ENCODE data around the gene KRAS.
"Not testable (repeated sequence)": the region's sequence is repeated elsewhere in the genome, so short reads cannot be mapped to it uniquely, and the experiment has no call there.

KRAS gene

GRCh38 chr12:25250744-25251730 lies at the start of gene KRAS:
Gene KRAS, minus strand, starts transcription at chr12:25250929.
- peak; percentile 93 to 96 for DNase-seq

GRCh38 chr12:25296381-25296780 lies 45.7 kb upstream of the KRAS start:
- DNase-seq: no peak

DNA sequence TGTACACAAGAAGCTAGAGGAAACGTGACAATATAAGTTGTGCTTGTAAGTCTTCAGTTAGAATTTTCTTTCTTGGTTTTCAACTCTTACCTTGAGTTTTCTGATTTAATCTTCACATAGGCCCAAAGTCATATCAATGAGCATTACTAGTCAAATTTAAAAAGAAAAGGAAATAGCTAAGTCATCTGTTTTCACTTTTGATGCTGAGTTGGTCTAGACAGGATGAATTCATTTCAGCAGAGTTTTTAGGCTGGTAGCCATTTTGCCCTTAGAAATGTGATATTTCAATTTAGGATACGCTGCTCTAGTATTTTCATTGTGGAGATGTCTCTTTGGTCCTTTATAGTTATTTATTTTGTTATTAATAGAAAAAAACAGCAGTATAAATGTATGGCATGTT lies 44.6 kb upstream of the KRAS start:
- no peak for DNase-seq

DNA sequence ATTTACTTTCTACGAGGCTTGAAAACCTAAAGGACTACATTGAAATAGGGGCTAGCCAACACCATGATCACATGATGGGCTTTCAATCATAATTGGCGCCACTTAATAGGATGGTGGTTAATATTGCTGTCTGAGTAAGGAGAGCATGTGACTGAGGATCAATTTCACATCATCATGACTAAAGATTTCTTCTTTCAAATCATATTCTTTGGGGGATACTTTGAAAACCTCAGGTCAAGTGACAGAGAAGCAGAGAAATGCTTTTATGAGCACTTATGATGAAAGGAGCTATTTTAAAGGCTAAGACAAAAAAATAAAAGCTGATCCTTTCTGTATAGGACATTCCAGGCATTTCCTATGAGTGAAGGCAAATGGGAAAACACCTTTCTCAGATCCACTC lies 42.9 kb upstream of the KRAS start:
- no peak for DNase-seq

DNA sequence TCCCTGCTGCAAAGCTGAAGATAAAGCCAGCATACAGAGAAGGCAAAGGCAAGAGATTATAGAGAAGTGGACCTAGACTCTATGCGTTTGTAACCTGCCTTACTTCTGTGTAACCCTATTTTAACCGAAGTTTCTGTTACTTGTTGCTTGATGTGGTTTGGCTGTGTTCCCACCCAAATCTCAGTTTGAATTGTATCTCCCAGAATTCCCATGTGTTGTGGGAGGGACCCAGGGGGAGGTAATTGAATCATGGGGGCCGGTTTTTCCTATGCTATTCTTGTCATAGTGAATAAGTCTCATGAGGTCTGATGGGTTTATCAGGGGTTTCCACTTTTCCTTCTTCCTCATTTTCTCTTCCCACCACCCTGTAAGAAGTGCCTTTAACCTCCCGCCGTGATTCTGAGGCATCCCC lies 42.1 kb upstream of the KRAS start:
- not testable (repeated sequence) for DNase-seq

GRCh38 chr12:25287610-25288009 lies 36.9 kb upstream of the KRAS start:
- no peak for DNase-seq

DNA sequence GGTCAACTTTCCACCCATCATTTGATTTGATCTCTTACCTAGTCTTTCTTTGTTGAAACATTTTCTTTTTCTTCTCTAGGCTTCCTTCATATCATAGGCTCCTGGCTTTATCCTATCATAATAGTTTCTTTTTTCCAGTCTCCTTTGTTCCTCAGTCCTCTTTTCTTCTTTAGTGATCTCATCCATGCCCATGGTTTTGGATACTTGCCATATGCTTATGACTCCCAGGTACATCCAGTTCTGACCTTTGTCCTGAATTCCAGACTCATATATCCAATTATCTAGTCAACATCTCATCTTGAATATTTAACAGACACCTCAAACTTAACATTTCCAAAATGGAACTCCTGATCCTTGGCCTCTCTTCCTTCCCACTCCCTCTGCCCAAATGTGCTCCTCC lies 36.1 kb upstream of the KRAS start:
- DNase-seq: no peak

DNA sequence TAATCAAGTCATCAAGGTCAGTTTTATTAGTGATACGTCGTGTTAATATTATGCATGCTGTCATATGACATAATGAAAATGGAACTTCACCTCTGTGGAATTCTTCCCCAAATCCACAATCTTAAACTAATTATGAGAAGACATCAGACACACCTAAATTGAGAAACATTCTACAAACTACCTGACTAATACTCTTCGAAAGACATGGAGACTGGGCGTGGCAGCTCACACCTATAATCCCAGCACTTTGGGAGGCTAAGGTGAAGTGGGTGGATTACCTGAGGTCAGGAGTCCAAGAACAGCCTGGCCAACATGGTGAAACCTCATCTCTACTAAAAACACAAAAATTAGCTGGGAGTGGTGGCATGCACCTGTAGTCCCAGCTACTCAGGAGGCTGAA lies 33.3 kb upstream of the KRAS start:
- DNase-seq: no peak

DNA sequence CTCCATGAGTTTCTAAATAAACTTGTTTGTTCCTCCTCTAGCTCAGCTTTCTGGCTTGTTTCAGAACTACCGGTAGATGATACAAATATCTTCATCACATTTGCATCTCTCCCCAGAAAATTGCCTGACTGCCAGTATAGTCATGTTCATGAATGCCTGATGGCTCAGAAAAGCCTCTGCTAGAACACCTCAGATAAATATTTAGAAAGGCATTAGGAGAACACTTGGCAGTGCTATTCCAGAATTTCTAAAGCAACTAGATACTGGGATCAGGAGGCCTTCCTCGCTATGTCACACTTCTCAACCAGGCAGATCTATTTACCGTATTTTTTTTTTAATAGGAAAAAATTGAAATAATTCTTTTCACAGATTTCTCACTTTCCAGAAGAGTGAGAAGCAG lies 32.3 kb upstream of the KRAS start:
- no peak for DNase-seq

- peak in 1 of 2 donors; percentile 26 for DNase-seq
Observed at GRCh38 chr12:25280082-25280481, 29.4 kb upstream of the KRAS start.

DNA sequence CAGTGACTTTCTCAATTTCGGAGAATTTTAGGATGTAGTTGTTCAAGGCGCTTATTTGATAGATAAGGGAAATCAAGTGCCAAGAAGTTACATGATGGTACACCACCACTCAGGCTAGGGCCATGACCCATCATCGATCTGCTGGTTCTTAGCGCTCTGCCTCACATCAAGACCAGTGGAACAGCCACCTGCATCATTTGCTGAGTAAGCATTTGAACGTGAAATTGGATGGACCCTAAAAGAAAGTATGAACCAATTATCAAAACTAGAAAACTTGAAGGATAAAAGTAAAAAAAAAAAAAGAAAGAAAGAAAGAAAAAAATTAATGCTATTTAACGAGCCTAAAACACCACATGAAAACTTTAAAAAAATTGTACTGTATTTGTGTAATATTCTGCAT lies 27.5 kb upstream of the KRAS start:
- DNase-seq: no peak

GRCh38 chr12:25276199-25276937 lies 25.6 kb upstream of the KRAS start:
- DNase-seq: no peak

DNA sequence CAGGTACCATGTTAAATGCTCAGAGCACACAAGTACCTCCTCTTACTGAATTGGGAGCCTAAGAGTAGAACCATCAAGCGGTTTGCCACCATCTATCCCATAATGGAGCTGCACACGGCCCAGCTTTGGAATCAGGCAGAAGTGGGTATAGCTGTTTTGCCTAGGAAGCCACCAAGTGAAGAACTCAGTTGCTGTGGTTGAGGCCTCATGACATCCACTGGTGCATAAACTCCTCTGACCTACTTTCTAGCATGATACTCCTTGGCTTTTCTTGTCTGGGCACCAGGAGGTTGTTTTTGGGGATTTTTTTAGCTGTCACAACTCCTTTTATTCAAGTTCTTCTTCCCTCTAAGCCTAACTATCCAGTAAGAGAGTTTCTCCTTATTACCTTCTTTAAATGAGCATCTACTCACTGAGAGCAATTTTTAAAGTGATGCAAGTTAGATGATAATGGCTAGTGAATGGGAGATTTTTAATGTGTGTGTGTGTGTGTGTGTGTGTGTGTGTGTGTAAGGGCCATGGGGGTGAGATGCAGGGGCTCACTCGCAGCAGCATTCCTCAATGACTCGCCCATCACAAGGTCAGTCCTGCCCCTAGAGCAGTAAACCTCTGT lies 20.9 kb upstream of the KRAS start:
- no peak for DNase-seq

GRCh38 chr12:25269701-25270100 lies 19.0 kb upstream of the KRAS start:
- no peak for DNase-seq

DNA sequence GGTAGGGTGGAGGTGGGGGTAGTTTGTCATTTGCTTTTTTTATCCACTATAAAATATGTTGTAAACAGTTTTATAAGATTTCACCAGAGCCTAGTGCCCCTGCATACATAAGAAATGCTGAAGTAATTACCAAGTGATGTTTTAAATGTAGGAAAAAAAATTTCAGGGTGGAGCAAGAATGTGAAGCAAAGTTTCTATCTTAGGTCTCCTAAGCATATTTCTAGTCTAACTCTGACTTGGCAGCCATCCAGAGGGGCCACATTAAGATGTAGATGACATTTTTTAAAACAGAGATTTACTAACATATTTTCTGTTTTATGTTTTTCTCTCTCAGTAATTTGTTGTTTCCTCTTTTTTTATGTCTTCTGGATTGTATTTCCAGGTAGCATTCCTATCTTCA lies 15.8 kb upstream of the KRAS start:
- DNase-seq: no peak

DNA sequence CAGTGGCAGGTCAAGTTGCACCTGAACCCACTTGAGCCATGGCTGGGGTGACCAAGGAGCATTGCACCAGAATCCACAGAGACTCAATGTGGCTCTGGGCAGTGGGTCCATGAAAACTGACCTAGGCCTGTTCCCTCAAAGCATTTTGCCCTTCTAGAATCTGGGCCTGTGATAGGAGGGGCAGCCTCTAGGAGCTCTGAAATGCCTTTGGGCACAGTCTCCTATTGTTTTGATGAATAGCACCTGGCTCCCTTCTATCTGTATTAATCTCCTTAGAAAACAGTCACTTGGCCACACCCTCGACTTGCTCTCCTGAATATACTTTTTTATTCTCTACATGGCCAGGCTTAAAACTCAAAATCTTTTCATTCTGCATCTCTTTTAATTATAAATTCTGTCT lies 14.1 kb upstream of the KRAS start:
- DNase-seq: no peak

- no peak for DNase-seq
Observed at GRCh38 chr12:25264114-25264513, 13.4 kb upstream of the KRAS start.

- DNase-seq: no peak
Observed at GRCh38 chr12:25263594-25263993, 12.9 kb upstream of the KRAS start.

DNA sequence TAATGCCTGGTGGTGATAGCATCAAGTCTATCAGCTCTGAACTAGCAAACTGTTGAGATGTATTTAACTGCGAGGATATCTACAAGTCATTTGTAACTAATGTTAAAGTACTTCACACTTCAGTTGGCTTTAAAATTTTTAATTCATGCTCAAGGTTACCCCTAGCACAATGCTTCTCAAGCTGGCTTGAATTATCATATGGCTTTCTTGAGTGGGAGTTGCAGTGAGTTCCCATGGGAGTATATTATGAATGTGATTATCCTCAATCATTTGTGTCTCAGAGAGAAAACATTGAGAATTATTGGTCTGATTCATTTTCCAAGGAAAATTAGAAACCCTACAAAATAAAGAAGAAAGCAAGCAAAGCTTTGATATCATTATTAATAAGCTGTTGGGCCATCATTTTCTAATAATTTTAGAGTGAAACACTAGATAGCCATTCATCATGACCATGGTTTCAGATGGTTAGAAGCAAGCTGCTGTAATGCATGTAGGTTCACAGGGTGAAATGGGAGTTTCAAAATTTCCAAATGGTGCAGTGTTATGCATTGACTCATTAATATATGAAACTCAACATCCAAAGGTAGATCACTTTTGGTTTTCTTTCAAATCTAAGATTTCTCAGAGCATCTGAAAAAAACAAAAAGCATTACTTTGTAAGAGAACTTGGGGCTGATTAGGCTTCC lies 11.8 kb upstream of the KRAS start:
- DNase-seq: no peak

DNA sequence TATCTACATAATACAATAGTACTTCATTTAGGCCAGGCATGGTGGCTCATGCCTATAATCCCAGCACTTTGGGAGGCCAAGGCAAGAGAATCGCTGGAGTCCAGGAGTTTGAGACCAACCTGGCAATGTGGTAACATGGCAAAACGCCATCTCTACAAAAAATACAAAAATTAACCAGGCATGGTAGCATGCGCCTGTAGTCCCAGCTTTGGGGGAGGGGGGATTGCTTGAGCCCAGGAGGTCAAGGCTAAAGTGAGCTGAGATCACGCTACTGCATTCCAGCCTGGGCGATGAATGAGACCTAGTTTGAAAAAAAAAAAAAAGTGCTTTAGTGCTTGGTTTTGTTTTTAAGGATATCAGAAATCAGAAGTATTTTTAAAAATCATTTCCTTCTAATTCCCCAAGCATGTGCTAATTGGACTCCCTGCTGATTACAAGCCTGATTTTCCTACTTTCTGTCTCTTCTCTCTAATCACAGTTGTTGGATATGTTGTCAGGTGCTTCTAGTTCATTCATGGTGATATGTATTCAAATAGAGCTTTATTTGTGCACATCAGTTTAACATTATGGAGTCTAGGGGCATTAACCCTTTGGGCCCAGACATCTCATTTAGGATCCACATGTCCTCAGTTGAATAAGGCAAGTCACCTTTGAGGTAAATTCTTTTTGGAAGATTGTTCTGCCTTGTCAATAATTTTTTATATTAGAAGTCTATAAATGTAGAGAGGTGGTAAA lies 7.0 kb upstream of the KRAS start:
- DNase-seq: no peak

DNA sequence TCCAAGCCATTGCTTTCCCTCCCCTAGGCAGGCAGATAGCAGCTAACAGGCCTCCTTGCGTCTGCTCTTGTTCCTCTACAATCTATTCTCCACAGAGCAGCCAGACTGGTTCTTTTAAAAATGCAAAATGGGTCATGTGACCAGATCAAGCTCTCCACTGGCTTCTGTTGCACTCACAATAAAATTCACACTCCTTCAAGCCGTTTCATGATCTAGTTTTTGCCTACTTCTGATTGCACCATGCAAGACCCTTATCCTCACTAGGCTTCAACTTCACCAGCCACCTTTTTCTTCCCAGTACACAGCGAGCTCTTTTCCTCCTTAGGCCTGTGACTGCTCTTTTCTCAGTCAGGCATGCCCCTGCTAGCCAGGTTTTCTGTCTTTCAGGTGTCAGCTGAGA lies 6.1 kb upstream of the KRAS start:
- no peak for DNase-seq

GRCh38 chr12:25256005-25256404 lies 5.3 kb upstream of the KRAS start:
- no peak for DNase-seq
